IPS-NIHi7 (cell line): ENCODE data around the gene SERGEF.

Experiments used
- DNase-seq: peaks from one replicate; pipeline ENCODE4 v3.0.0; 2012; ENCODE audit warnings: mixed read lengths; ENCODE audit errors: extremely low spot score

The SERGEF gene

GRCh38 chr11:17952487-17952886, 60.4 kb downstream of the SERGEF start:
- no peak for DNase-seq

DNA sequence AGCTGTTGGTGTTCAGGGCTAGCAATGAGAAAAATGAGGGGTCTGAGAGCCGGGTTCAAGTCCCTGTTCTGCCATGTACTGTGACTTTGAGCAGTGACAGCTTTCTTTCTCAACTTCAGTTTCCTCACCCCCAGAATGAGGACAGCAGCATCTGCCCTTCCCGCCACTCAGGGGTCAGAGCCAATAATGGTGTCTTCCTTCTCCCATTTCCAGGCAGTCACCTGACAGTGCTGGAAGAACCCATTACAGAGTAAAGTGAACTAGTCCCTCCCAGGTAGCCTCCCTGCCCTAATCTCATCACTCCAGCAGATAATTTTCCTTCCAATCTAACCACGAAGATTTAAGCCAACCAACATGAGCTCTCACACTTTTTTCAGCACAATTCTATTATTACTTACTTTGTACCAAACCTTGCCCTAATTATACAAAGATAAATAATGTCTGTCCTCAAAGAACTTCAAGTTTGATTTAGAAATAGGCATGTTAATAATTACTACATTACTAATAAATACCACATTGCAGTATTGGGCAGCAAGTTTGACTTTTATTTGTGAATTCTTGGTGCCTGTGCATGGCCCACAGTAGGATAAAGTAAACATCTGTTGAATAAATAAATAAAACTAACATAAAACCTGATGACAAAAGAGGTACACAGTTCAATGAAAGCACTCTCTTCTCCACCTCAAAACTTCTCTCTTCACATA, 61.0 kb downstream of the SERGEF start:
- no peak for DNase-seq

DNA sequence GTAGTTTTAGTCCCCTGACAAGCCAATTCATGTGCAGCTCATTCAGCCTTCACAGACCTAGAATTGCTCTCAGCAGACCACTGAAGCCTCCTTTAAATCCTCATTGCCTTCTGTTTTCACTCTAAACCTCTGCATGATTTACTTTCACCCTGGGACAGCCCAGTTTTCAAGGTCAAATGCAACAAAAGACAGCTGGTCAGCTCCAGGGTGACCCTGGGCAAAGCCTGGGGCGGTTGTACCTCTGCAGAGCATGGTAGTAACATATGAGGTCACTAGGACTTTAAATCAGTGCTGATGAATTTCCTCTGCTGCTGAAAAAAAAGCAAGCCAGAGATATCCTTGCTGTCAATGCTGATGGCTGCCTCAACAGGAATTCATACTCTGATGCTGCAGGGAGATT, 62.2 kb downstream of the SERGEF start:
- DNase-seq = no peak

DNA sequence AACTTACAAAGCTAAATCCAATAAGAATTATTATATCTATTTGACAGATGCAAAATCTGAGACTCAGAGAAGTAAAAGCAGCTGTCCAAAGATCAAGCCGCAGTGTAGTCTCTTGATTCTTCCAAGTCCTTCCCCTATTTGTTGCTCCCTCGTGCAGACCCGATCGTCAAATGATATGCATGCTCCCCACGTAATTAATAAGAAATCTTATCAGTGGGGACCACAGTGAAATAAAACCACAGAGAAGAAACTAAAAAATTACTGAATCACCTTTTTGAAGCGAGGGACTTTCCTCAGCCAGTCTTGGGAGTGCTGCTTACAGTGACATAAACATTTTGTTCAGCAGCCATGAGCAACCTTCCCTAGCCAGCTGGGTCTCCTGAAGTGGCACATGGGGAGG, 64.6 kb downstream of the SERGEF start:
- DNase-seq = no peak

DNA sequence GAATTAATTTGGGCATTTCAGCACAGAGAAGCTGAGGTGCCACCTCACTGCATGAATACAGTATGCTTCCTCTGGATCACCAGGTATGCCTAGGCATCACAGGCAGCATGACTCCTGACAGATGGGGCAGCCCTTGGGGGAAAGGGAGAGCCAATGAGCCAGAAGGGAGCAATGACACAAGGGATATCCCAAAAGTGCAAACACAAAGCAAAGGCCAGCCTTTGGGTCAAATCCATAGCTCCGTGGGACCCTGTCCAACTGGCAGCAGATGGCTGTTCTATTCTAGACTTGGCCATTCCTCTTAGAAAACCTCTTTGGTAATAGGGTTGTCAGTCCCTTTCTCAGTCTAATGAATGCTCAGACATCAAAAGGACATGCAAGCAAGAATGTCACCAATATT, 73.3 kb downstream of the SERGEF start:
- no peak for DNase-seq

- DNase-seq = no peak
These were observed 76.1 kb downstream of the SERGEF start for GRCh38 chr11:17936790-17937189.

DNA sequence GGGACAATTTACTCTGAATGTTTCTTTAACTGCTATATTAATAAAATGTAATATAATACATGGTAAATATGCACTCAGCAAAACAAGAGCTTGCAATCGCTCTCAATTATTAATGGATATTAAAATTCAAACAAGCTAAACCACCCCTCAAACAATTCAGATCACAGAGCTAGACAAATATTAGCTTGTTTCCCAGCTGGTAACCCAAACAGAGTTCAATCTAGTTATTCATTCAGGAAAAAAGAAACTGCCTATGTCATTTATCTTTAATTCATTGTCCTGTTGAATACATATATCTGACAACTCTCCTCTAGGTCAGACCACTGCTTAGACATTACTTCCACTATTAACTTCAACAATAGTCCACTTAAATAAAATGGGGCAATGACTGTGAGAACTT, 78.7 kb downstream of the SERGEF start:
- DNase-seq = no peak

DNA sequence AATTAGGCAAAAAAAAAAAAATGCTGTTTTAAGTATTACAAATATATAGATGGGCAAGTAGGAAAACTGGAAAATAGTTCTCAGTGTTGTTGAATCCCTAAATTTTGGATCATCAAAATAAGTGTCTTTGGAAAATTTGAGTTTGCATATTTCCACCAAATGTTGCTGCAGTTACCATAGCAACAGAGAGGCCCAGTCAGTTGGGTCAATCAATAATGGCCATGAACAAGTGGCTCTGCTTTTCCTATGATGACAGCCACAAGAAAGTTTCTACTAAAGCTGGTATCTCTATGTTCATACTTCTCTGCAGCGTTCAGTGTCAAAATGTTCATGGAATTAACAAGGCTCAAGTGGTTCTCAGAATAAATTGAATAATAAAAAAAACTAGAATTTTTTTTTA, 79.1 kb downstream of the SERGEF start:
- DNase-seq = no peak

DNA sequence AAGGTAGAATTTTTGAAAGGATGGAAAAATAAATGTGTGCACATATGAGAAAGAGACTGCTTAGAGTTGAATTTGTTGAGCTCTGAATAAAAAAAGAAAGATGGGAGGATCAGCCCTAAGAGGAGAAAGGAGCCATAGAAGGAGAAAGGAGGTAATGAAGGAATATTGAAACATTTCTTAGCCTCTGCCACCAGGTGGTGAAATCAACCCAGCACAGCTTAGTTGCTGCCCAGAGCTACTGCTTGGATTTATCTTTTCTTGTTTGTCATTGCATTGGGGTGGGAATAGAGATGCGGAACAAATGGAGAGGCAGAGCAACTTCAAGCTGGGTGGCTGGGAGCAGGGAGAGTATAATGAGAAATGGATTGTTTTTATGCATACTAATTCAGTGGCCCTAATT, 80.4 kb downstream of the SERGEF start:
- peak; percentile 46 for DNase-seq

- no peak for DNase-seq
These were observed 81.3 kb downstream of the SERGEF start for GRCh38 chr11:17931595-17931994.

- no peak for DNase-seq
These were observed 82.2 kb downstream of the SERGEF start for GRCh38 chr11:17930544-17931125.

DNA sequence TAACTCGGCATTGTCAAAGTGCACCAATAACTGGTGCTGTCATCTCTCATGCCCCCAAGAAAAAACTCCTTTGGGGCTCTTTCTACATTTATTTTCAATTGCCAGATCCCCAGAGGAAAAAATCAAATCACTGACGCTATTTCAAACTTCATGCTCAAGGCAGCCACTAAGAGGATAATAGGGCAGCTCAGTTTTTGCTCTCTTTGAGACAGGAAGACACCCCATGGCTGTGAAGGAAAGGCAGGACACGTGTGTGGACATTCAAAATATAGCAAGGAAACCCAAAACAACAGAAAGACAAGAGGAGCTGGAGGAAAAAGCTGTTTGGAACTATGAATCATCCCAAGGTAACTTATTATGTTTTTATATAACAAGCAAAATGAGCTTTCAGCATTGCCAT, 83.7 kb downstream of the SERGEF start:
- no peak for DNase-seq

- no peak for DNase-seq
These were observed 85.0 kb downstream of the SERGEF start for GRCh38 chr11:17927681-17928343.

GRCh38 chr11:17927041-17927440, 85.8 kb downstream of the SERGEF start:
- no peak for DNase-seq

GRCh38 chr11:17924713-17925112, 88.1 kb downstream of the SERGEF start:
- no peak for DNase-seq

DNA sequence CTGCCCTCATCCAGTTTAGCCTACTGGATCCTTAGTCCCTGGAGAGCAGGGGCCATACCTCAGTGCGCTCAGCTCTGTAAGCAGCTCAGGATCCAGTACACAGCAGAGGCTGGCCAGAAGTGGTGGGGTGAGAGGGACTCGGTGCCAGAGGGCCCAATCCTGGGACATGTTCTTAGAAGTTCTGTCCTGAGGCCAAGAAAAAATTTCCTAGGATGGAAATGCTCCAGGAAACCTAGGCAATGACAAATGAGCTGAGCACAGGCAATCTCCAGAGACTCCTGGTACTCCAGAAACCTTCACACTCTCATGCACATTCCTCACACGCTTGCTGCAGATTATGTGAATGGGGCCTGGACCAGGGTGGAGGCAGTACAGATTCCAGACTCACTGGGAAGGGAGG, 89.6 kb downstream of the SERGEF start:
- no peak for DNase-seq

GRCh38 chr11:17922416-17922788, 90.4 kb downstream of the SERGEF start:
- no peak for DNase-seq

DNA sequence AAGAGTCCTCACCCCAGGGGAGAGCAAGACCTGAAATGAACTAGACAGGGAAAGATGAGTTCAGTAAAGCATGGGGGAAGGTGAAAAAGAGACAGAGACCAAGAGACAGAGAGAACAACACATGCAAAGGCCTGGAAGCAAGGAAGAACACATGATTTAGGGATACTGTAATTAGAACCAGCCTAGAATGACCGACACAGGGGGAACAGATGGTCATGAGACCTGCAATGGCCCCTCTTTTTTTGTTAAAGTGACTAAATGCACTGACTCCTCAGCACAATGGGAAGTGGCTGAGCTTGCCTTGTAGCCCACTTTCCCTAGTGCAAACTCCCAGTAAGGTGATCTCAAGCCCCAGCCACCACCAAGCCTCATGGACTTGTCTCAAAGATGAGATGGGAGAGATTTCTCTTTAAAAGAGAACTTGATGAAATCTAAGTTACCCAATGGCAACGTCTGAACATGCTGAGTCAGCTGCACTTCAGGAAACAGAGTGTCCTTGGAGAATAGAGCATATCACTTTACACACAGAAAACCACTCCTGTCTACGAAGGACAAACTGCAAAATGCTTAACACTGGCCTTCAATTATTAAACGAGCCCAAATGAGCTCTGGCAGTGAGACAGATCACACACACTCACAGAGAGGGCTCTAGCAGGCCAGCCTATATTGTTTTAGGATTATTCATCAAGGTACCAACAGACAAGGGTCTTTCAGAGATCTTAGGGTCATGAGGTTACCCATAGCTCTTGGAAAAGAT, 91.0 kb downstream of the SERGEF start:
- no peak for DNase-seq

- DNase-seq = peak; percentile 22
These were observed 94.7 kb downstream of the SERGEF start for GRCh38 chr11:17918049-17918605.

- no peak for DNase-seq
These were observed 95.3 kb downstream of the SERGEF start for GRCh38 chr11:17917556-17917955.

DNA sequence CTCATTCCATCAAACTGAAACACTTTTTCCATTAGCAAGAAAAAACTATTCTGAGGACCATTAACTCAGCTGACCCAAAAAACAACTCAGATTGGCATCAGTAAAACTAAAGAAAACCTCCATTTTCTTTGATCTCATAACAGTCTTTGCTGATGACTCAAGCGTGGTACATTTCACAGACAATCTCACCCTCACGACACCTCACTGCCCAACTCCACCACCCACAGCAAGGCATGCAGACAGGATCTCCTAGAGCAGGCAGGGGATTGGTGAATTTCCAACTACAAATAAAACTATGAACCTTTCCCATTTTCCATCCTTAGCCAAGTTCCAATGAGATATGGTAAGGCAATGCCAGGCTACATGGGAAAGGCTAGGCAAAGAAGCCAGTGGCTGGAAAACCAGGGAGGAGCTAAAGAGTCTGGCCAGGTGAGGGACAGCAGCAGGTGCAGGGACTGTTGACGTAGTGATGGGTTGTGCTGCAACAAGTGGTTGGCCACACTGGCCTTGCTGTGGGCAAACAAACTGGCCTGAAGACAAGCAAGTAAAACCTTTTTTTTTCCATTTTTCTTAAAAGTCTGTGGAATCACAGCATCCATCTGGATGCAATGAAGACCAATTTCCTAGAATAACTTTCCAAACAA, 97.2 kb downstream of the SERGEF start:
- DNase-seq = no peak

- DNase-seq = no peak
These were observed 97.9 kb downstream of the SERGEF start for GRCh38 chr11:17914957-17915356.
